Gastrocnemius medialis (tissue), 4 donors: ENCODE data around the gene TRIM41. TPM values are rescaled to one million over a fixed set of nuclear protein-coding genes. Genes with fewer than 3 reads are reported as not detected.

Experiments used
- ATAC-seq, 2 donors: fragments of 150-250 bp; one replicate each; pipeline ENCODE4 v1.9.1; 2016
- DNase-seq, 2 donors: peaks; one replicate each; pipeline ENCODE4 v3.0.0-alpha.2; 2019
- H3K27ac ChIP-seq, 4 donors: fragments of 200-600 bp; sonication (generic); 1 replicate in 1 of 4; 2 replicates in 3 of 4; pipeline ENCODE4 v1.5.1; 2016 to 2018; ENCODE audit warnings: mild to moderate bottlenecking in 2 of 4, moderate library complexity in 1 of 4
- H3K27me3 ChIP-seq, 3 donors: fragments of 200-600 bp; sonication (generic) in 2 of 3; 1 replicate in 1 of 3; 2 replicates in 2 of 3; pipeline versions ENCODE4 v1.5.1 to v1.6.0; 2016 to 2019; ENCODE audit warnings: mild to moderate bottlenecking in 1 of 3, moderate library complexity in 1 of 3
- H3K36me3 ChIP-seq, 2 donors: fragments of 200-600 bp; sonication (generic) in 1 of 2; one replicate each; pipeline ENCODE4 v1.5.1; 2017 to 2018
- H3K4me1 ChIP-seq, 2 donors: fragments of 200-600 bp; sonication (generic) in 1 of 2; one replicate each; pipeline ENCODE4 v1.5.1; 2016 to 2017; ENCODE audit warnings: mild to moderate bottlenecking in 2 of 2
- H3K4me3 ChIP-seq, 4 donors: fragments of 200-600 bp; sonication (generic) in 3 of 4; 1 replicate in 1 of 4; 2 replicates in 3 of 4; pipeline ENCODE4 v1.5.1; 2016 to 2019; ENCODE audit warnings: mild to moderate bottlenecking in 2 of 4
- H3K9me3 ChIP-seq, 3 donors: fragments of 200-600 bp; sonication (generic) in 2 of 3; 1 replicate in 1 of 3; 2 replicates in 2 of 3; pipeline ENCODE4 v1.5.1; 2016 to 2019
- CTCF ChIP-seq, 5 experiments: fragments of 450-650 bp in 3 of 5; fragments of 200-600 bp in 2 of 5; sonication (generic) in 2 of 5; IDR thresholded peaks in 4 of 5; conservative IDR thresholded peaks in 1 of 5; 1 replicate in 4 of 5; 2 replicates in 1 of 5; pipeline ENCODE4 v1.5.1; 2016 to 2019; ENCODE audit warnings: antibody characterized with exemption in 5 of 5, mild to moderate bottlenecking in 3 of 5, moderate library complexity in 3 of 5
- POLR2A ChIP-seq, 2 donors: fragments of 450-650 bp; IDR thresholded peaks; one replicate each; pipeline ENCODE4 v1.6.1; 2017; ENCODE audit warnings: antibody characterized with exemption in 2 of 2, mild to moderate bottlenecking in 2 of 2, moderate library complexity in 2 of 2
- in situ Hi-C, 4 donors: fragments of 200-750 bp; cut with MboI; loops; one replicate each; pipeline versions ENCODE4 v1.15.0 to v1.8.0; 2017; ENCODE audit warnings: low sequenced_read_pairs in 4 of 4
- intact Hi-C: fragments of 100-400 bp; cut with DNase I; formaldehyde crosslinking; loops from one replicate; pipeline ENCODE4 v1.15.1; 2023; ENCODE audit warnings: low total_unique reads
- total RNA-seq, 4 donors: library from RNA; depleted of rRNA; stranded (reverse); fragments of >200 nt; gene quantifications; one replicate each; pipeline versions ENCODE4 v1.1.0 to v1.2.3, GENCODE V29; 2016

Gene TRIM41
- total RNA-seq, 4 donors from 2014 or later, result 15.6 to 23.5 (median 21.6) TPM

DNA sequence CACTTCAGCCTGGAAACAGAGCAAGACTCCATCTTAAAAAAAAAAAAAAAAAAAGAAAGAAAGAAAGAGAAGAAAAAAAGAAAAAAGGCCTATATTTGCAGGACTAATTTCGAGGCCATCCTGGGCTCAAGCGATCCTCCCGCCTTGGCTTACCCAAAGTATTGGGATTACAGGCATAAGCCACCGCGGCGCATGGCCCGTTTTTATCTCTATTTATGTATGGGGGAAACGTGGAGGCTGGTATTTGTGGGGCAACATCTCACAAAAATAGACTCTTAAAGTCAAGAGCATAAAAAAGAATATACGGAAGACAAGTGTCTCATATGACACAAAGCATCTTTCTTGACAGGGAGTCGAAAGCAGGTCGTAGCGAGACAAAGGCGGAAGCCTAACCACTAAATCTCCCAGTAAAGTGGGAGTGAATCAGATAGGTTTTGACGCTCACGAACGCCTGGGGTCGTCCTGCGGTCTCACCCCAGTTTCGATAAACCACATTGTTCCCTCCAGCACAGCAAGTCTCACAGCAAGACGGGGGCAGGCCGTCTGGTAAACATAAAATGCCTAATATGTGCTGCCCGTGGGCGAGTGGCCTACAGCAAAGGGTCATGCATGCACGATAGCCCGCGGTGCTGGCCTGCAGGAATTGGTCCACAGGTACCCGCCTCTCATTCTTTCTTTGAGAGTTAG, 1.8 kb upstream of the TRIM41 start:
- Histone ChIP-seq H3K27me3 (no peaks in the 10 kb centered on the region), H3K27ac (peak overlapping the region; percentile 90 to 97 (median 92)), H3K4me1 (peaks cover 22 to 25% of the 10 kb centered on the region in 2 donors), H3K36me3 (no peaks in the 10 kb centered on the region), H3K9me3 (no peaks in the 10 kb centered on the region), H3K4me3 (no peak overlapping the region)
- peak in 1 of 2 donors; percentile 10 for DNase-seq
- no peak for ATAC-seq
- intact Hi-C loops, result no loop called here
- TF ChIP-seq CTCF (IDR thresholded peaks at IDR 0.05 in 4 of 5, conservative IDR thresholded peaks at IDR 0.05 in 1 of 5), result no peak
- in situ Hi-C loops, result no loop called here

GRCh38 chr5:181221792-181222629, 1.1 kb upstream of the TRIM41 start:
- H3K27ac ChIP-seq, result peak overlapping the region; percentile 90 to 97 (median 92)
- H3K9me3 ChIP-seq, result no peaks in the 10 kb centered on the region
- no peak for TF ChIP-seq POLR2A (IDR thresholded peaks at IDR 0.05)
- TF ChIP-seq CTCF (IDR thresholded peaks at IDR 0.05 in 4 of 5, conservative IDR thresholded peaks at IDR 0.05 in 1 of 5), result no peak
- peak overlapping the region; percentile 76 to 95 (median 78) for H3K4me3 ChIP-seq
- intact Hi-C loops, result loop anchor here (1.0 kb wide), 1 partner anchor 16 kb away; no protein-coding TSS in a partner anchor
- no peaks in the 10 kb centered on the region for H3K27me3 ChIP-seq
- DNase-seq, result peak; percentile 85 to 91
- peaks cover 0 to 4% of the 10 kb centered on the region in 2 donors for H3K36me3 ChIP-seq
- in situ Hi-C loops, result no loop called here
- peak; percentile 62 to 67 for ATAC-seq
- H3K4me1 ChIP-seq, result peaks cover 26% of the 10 kb centered on the region in 2 donors

GRCh38 chr5:181222630-181223057, 437 bp upstream of the TRIM41 start:
- H3K36me3 ChIP-seq, result peaks cover 0 to 6% of the 10 kb centered on the region in 2 donors
- TF ChIP-seq POLR2A (IDR thresholded peaks at IDR 0.05), result no peak
- TF ChIP-seq CTCF (IDR thresholded peaks at IDR 0.05 in 4 of 5, conservative IDR thresholded peaks at IDR 0.05 in 1 of 5), result peak in 3 of 5 experiments; percentile 15 to 34 (median 29)
- intact Hi-C loops (loop anchor here (1.0 kb wide), 4 partner anchors 16 to 39 kb away; partner anchors contain the start of gene TRIM52), in situ Hi-C loops (no loop called here)
- no peaks in the 10 kb centered on the region for H3K27me3 ChIP-seq
- H3K4me3 ChIP-seq, result peak overlapping the region; percentile 76 to 95 (median 78)
- peaks cover 26% of the 10 kb centered on the region in 2 donors for H3K4me1 ChIP-seq
- DNase-seq, result no peak
- no peaks in the 10 kb centered on the region for H3K9me3 ChIP-seq
- peak; percentile 38 to 41 for ATAC-seq
- peak overlapping the region; percentile 90 to 97 (median 92) for H3K27ac ChIP-seq

GRCh38 chr5:181223729-181224389, 778 bp downstream of the TRIM41 start:
- DNase-seq (no peak), ATAC-seq (peak in 1 of 2 donors; percentile 0)
- H3K4me1 ChIP-seq, result peaks cover 21 to 23% of the 10 kb centered on the region in 2 donors
- TF ChIP-seq POLR2A (IDR thresholded peaks at IDR 0.05) (no peak), CTCF (IDR thresholded peaks at IDR 0.05 in 4 of 5, conservative IDR thresholded peaks at IDR 0.05 in 1 of 5) (no peak)
- H3K36me3 ChIP-seq, result peaks cover 0 to 6% of the 10 kb centered on the region in 2 donors
- in situ Hi-C loops (no loop called here), intact Hi-C loops (loop anchor here (1.0 kb wide), 3 partner anchors 20 to 37 kb away; partner anchors contain the start of gene TRIM52)
- no peaks in the 10 kb centered on the region for H3K9me3 ChIP-seq
- peak overlapping the region; percentile 90 to 97 (median 92) for H3K27ac ChIP-seq
- no peaks in the 10 kb centered on the region for H3K27me3 ChIP-seq
- H3K4me3 ChIP-seq, result peak overlapping the region; percentile 76 to 95 (median 78)
